Hepatic stellate cell (primary cell): ENCODE measurements around the gene KPNA5.
"Not testable (repeated sequence)": the region's sequence is repeated elsewhere in the genome, so short reads cannot be mapped to it uniquely, and the experiment has no call there.

Experiments used
- DNase-seq: peaks from one replicate; pipeline ENCODE4 v3.0.0; 2011; ENCODE audit warnings: low spot score

Gene KPNA5

DNA sequence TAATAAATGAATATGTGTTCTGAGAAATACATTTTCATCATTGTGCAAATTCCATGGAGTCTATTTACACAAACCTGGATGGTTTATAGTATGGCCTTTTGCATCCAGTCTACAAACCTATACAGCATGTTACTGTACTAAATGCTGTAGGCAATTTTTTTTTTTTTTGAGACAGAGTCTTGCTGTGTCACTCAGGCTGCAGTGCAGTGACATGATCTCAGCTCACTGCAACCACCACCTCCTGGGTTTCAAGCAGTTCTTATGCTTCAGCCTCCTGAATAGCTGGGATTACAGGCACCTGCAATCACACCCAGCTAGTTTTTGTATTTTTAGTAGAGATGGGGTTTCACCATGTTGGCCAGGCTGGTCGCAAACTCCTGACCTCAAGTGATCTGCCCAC is 22.9 kb downstream of the KPNA5 start:
- DNase-seq = not testable (repeated sequence)

DNA sequence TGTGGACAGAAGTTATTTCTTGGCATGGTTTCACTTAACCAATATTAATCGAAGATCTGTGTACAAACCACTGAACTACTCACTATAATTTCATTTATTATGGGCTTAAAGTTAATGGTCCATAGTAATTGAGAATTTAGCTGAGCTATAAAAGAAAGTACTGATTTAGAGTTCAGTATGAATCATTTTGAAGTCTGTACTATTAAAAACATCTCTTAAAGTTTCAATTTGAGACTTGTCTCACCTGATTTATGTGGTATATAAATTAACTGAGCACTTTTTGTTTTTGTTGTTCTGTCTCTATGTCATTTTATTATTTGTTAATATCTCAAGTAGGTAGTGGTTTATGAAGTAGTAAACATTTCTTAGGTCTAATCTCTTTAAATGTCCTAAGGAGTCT is 24.9 kb downstream of the KPNA5 start:
- DNase-seq = no peak

DNA sequence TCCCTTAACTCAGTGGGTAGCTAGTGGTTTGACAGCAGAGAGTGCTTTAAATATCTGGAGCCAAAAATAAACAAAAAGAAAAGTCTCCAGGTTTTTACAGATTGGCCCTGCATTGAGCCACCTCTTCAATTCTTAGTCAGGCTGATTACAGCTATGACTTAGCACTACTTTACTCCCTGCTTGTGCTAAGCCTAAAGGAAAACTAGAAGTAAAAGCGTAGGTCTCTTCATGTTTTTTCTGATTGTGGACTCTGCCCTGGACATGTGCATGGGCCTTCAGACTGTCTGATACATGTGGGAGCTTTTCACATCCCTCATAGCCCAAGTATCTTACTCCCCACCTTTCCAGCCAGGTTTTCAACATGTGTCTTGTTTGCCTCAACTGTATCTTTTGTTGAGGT is 33.3 kb downstream of the KPNA5 start:
- DNase-seq = no peak

DNA sequence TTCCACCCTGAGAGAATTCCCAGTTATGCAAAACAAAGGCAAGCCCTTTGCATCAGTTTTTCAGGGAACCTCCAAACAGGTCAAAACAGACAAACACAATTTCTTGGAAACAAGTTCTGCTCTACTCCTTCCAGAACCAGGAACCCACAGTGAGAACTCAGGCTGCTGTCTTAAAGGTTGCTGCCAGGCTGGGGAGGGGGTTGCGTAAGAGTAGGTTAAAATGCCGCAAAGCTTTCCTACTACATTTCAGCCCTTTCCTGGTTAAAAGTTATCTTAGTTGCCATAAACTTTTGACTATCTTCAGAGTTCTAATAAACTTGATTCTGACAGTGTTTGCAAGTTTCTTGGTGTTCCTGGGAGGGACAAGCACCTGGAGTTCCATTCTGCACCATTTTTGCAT is 33.8 kb downstream of the KPNA5 start:
- DNase-seq = no peak

DNA sequence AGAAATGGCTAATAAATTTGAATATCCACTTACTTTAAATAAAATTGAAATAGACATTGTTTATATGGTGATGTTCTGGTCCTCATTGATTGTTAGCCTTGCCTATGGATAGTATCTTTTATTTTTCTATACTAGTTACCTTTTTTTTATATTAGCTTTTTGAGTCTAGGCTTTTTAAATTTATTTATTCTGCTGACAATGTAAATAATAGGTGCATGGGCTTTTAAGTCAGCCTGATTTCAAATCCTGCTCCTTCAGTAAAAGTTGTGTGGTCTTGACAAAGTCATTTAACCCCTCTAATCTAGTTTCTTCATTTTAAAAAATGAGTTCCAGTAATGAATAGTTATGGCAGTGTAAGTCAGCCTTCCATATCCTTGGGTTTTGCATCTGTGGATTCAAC is 45.9 kb downstream of the KPNA5 start:
- no peak for DNase-seq

DNA sequence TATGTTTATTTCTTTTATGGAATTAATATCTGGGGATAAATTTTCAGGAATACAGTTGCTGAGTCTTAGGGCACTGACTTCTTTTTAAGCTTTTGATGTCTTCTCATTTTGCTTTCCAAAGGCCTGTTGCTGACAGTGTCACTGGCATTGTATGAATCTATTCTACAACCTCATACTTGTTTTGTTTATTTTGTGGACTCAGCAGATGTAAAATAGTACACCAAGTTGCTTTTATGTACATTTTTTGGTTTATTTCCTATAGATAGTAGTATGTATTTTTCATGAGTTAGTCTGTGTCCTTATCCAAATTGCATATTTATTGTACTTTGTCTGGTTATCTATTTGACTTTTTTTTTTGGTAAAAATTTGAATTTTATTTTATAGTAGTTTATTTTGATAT is 49.5 kb downstream of the KPNA5 start:
- DNase-seq = no peak

DNA sequence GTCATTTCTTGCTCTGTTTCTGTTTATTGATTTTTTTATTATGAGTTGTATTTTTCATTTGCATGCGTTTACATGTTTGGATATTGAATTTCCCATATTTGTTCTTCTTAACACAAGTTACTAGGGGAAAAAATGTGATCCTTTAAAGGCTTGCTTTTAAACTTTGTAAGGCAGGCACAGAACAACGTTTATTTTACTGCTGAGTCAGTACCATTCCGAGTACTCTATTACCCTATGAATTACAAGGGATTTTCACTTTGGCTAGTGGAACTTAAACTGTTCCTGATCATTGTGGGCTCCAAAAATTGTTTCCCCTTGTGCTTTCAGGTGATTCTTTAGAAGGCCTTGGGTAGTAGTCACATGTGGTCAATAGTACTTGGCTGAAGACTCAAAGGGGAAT is 56.0 kb downstream of the KPNA5 start:
- DNase-seq = no peak

DNA sequence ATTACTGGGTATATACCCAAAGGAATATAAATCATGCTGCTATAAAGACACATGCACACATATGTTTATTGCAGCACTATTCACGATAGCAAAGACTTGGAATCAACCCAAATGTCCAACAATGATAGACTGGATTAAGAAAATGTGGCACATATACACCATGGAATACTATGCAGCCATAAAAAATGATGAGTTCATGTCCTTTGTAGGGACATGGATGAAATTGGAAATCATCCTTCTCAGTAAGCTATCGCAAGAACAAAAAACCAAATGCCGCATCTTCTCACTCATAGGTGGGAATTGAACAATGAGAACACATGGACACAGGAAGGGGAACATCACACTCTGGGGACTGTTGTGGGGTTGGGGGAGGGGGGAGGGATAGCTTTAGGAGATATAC is 59.5 kb downstream of the KPNA5 start:
- not testable (repeated sequence) for DNase-seq

DNA sequence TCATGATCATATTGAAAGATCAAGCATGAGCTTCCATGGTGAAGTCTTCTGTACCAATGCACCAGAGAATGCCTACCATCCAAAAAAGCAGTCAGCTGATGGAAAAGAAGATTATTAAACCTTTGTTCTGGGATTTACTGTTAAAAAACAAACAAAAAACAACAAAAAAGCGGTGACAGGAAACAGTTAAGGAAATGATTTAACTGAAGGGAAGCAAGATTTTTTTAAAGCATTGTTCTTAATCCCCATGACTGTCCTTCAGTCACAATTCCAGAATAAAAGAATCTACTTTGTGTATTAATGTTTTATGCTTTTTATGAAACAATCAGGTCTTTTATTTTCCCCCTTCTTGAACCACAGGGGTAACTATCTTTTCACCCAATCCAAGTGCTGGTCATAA is 60.6 kb downstream of the KPNA5 start:
- DNase-seq = no peak

DNA sequence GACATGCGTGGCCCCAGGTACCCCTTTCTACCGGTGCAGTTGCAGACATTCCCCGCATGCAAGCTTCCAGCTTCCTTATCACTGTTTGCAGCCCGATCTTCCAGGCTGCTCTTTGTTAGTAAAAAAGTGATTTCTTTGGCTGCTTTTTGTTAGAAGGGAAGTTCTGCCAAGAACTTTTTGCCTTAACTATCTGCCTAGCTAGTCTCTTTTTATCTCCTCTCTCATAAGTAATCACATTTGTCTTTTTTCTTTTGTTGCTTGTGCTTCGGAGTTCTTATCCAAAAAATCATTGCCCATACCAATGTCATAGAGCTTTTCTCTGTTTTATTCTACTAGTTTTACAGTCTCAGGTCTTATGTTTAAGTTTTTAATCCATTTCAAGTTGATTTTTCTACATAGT is 64.2 kb downstream of the KPNA5 start:
- DNase-seq = no peak

DNA sequence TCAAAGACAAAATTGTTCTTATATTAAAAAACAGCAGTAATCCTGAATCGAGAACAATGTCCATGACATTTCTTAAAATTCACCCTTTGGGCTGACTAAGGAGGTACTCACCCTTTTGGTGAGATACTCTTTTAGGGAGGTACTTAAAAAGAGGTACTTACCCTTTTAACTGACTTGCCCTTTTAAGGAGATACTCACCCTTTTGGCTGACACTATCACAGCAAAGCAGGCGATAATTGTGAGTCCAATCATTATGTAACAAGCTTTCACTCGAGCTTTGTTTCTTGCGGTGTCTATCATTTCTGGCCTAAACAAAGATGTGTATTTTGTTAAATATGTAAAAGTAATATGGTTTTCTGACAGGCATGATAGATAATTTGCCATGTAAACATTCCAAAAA is 80.8 kb downstream of the KPNA5 start:
- DNase-seq = no peak

DNA sequence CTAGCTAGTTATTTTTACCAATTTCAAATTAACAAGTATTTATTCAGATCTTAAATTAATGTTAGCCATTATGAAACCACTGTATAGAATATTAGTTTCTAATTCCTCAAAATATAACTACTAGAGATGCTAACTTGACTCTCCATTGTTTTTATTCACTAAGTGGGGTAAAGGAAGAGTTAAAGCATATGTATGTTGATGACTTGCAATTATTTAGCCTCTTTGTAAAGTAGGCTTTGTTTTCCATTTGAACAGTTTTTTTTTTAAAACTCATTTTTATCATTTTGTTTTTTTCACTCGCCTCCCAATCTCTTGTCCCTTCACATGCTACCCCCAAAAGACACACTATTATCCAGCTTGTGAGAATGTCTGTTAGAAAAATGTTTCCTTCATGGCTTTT is 81.2 kb downstream of the KPNA5 start:
- DNase-seq = no peak

DNA sequence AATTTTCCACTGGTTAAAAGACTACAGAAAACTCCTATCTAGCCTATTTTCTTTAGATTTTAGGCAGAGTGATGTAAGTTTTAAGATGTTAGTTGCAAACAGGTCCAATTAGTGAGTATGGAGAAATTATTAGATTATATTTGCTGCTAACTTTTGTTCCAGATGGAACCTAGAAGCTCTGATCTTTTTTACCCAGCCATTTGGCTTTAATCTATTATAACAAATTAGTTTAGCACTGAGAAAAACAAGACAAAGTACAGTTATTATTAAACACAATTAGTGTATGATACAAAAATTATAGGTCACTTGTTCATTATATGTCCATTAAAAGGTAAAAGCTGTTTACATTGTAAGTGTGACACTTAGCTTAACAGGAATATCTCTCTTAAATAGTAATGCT is 82.0 kb downstream of the KPNA5 start:
- DNase-seq = no peak

DNA sequence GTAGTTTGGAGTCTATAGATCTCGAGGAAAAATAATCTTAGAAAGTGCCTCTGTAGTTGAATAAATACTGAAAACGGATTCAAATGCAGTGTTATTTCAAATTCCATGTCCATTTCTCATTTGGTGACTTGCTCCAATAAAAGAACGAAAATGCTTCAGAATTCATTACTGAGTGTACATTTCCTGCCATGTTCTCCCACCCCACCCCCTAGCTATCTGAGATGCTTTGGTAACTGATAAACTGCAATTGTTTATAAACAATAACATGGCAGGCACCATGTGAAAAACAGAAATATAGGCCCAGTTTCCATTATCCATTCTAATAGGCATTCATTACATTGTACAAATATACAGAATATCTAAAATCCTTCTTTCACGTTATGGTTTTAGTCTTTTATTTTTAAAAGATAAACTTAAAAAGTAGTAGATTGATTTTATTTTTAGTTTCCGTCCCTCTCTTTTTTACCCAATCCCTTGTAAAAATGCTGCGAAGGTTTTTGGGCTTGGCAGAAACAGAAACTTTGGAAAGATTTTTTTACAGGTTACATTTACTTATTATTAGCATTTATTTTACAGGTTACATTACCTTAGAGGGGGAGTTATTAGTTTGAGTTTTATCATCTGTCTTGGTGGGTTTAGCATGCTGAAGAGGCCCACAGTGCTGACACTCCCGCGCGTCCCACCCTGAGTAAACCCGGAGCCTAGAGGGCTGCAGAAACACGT is 83.1 kb downstream of the KPNA5 start:
- peak; percentile 23 for DNase-seq

DNA sequence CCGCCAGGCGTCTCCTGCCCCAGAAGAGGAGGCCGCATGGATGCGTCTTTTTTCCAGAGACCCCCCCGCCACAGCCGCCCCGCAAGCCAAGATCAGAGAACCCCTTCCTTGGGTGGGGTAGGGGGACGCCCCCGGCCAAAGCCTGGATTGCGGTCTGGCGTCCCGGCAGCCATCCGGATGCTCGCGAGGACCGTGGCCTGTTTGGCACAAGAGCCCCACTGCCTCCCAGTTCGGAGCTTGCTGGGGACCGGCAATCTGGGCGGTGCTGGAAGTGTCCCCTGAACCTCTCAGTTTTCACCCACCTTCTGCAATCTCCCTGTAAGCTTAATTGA is 83.6 kb downstream of the KPNA5 start:
- DNase-seq = peak; percentile 42

DNA sequence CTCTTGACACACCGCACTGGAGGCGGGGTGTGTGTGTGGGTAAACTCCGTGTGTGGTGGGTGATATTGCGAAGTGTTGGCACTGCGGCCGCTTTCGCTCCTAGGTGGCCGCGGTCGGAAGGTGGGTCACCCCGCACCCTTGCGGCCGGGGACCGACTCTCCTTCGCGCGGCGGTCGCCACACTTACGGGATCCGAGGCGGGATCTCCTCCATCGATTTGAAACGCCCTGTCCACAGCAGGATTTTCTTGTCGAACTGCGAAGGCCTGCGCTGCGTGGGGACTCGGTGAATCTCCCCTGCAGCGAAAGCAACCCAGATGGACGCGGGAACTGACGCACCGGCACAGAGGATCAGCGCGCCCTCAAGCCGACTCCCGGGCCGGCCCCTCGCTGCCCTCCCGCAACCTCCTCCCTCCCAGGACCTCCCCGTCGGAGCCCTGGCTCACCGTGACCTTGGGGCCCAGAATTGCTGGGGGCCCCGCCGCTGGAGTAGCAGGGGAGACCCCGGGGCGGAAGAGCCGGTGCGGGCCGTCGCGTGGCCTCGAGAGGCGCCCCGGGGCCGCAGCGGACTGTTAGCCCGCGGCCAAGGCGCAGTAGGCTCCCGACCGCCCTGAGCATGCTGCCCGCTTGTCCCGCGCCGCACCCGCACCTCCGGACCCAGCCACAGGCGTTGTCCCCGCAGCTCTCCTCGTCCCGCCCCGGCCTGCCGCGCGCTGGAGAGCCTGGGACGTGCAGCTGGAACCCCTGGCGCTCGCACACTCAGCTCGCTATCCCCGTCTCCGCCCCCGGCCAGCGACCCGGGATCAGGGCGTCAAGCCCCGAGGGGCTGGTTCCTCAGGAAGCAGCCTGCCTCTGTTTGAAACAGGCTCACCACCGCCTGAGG is 84.2 kb downstream of the KPNA5 start, which contains the start of gene FAM162B:
FAM162B (minus strand) TSS at position 759 of the 881 bp plus-strand sequence; CDS start at position 616, 143 bp downstream.
- DNase-seq = peak; percentile 54

DNA sequence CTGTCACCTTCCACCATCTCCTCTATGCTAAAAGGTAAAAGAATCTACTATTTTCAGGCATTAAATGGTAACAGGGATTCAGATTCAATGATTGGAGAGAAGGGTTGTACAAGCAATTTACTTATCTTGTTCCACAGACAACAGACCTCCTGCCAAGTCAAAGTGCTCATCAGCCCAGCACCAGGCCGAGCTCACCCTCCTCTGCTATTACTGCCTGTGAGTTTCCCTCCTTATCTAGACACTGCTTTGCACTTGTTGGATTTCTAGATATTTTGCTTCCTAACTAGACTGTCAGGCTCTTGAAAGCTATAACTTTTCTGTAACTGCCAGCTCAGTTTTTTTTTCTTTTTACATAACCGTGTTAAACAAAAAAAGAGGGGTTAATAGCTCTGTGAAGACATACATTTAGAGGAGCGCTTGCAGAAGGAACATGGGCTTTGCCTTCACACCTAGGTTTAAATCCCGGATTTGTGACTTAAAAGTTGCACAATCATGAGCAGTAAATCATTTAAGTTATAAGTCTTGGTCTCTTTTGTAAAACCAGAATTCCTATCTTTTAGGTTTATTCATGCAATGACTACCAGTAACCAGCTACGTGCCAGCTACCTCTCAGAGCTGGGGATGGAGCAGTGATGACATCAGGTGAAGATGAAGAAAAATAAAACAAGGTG is 85.6 kb downstream of the KPNA5 start:
- DNase-seq = no peak

DNA sequence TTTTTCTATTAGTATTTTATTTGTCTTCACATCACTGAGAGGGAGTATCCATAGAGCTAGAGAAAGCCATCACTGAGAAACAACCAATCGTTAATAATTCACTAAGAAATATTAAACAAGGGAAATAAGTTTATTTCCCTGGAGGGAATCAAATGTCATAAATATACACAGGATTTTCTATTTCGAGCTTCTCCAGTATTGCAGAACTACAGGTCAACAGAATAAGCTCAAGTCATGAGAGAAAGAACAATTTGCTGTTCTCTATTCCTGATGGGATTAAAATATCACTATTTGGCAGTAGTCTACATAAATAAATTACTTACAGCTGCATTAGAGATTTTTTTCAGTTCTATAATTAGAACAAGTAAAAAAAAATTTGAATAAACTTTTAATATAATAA is 86.7 kb downstream of the KPNA5 start:
- DNase-seq = no peak

DNA sequence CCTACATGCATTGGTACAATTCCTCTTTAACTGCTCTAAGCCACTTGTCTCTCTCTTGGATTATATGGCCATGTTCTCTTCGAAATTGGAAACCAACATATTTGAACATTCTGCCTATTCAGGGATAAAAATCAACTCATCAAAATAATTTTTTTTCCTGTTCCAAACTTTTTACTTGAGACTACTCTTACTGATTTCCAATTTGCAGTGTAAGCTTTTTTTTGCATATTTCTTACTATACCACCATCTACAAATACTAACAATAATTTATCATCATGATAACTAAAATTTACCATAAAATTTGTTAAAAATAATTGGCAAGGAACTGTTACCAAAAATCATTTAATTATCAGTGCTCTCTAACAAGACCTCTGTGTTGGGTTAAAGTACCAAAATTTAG is 91.4 kb downstream of the KPNA5 start:
- no peak for DNase-seq

DNA sequence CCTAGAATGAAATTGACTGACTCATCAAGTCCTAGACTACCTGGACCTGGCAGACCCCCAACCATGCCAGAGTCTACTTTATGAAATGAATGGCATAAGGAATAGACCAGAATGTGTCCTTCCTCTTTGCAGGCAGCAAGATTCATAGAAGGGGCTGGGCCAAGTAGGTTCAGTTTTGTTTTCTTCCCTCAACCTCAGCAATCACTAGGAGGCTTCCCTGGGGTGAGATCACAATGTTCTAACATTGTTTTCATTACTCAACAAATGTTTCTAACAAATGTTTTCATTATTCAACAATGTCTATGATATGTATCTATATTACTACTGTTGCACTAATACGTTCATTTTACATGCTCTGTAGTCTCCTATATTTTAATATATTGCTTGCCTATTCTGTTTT is 92.9 kb downstream of the KPNA5 start:
- DNase-seq = no peak

DNA sequence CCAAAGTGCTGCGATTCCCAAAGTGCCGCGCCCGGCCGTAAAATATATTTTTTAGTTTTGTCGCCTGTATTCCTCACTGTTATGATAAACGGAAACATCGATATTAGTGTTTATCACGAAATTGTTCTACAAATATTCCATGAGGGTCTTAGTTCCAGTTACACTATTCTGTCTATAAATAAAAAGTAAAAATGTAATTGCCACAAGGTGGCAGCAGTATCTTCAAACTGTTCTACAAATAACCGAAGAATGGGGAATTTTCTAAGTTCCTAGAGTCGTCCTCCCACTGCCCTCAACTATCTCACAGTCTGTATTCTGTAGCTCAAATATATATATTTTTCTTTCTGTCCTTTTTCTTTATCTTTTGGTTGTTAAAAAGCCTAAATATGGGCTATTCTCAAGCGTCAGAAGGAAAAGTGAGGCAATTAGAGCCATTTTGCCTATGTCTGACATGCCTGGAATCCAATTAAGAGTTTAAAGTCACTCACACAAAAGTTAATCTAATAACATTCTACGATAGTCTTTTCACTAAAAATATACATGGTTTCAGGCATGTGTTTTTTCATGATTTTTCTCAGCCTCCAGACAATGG is 98.7 kb downstream of the KPNA5 start:
- DNase-seq = no peak

DNA sequence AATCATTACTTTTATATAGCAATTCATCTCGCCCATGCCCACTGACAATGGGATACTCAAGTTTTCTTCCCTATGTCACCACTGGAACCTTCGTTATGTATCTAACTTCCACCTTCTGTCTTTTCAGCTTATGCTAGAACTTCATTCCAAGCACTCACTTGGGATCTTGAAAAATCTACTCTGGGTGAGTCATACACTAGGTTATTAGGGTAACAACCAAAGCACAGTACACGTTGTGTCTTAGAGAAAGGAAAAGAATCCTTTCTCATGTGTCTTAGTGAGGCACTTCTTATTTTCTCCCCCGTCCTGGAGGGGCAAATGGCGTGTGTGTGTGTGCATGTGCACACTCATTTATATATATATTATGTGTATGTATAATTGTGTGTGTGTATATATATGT is 102.8 kb downstream of the KPNA5 start:
- DNase-seq = no peak
